ENCODE data around the gene AGO4. TPM values are rescaled to one million over a fixed set of nuclear protein-coding genes. Genes with fewer than 3 reads are reported as not detected.
"Not testable (repeated sequence)": the region's sequence is repeated elsewhere in the genome, so short reads cannot be mapped to it uniquely, and the experiment has no call there.

The AGO4 gene
- total and polyA plus RNA-seq, 2 experiments from 2014 or later, result 5.2 to 12.4 TPM

- Histone ChIP-seq H3K4me2 (no peak overlapping the region), H3K9me3 (ENCODE audit: low read depth) (no peaks in the 10 kb centered on the region), H3K4me1 (ENCODE audit: insufficient read depth) (peaks cover 2% of the 10 kb centered on the region), H4K20me1 (ENCODE audit: insufficient read depth, poor library complexity, severe bottlenecking) (no peaks in the 10 kb centered on the region), H3K27ac (no peak overlapping the region), H2AFZ (no peak overlapping the region), H3K9me2 (replicated peaks; ENCODE audit: insufficient read depth) (no peaks in the 10 kb centered on the region), H3K4me3 (no peak overlapping the region), H3K79me2 (no peaks in the 10 kb centered on the region), H3K27me3 (no peaks in the 10 kb centered on the region), H3K36me3 (replicated peaks; ENCODE audit: insufficient read depth, low read depth) (no peaks in the 10 kb centered on the region)
- no peak for DNase-seq (ENCODE audit: low spot score)
- TF ChIP-seq EZH2 (IDR thresholded peaks at IDR 0.05; ENCODE audit: borderline replicate concordance), result no peak
- TF ChIP-seq CTCF (IDR thresholded peaks at IDR 0.05; ENCODE audit: poor library complexity), result no peak
- no peak for TF ChIP-seq EZH2phosphoT487 (IDR thresholded peaks at IDR 0.05; ENCODE audit: low read depth, severe bottlenecking, unreplicated experiment)
These were observed 34.1 kb upstream of the AGO4 start for GRCh38 chr1:35773711-35774110.

- H3K4me2 ChIP-seq; H3K27me3 ChIP-seq; H3K4me3 ChIP-seq; DNase-seq (ENCODE audit: low spot score); H3K27ac ChIP-seq; H2AFZ ChIP-seq; H4K20me1 ChIP-seq (ENCODE audit: insufficient read depth, poor library complexity, severe bottlenecking); H3K79me2 ChIP-seq; H3K9me2 ChIP-seq (replicated peaks; ENCODE audit: insufficient read depth); H3K9me3 ChIP-seq (ENCODE audit: low read depth); H3K4me1 ChIP-seq (ENCODE audit: insufficient read depth); H3K36me3 ChIP-seq (replicated peaks; ENCODE audit: insufficient read depth, low read depth): not testable (repeated sequence)
- WGBS (ENCODE audit: low lambda C conversion rate, missing lambda C conversion rate), result 87% methylated on average over 6 of the region's 6 CpGs
These were observed 31.6 kb upstream of the AGO4 start for GRCh38 chr1:35776172-35776571.

- Histone ChIP-seq H3K9me3 (ENCODE audit: low read depth) (no peaks in the 10 kb centered on the region), H3K79me2 (no peaks in the 10 kb centered on the region), H3K27ac (no peak overlapping the region), H3K36me3 (replicated peaks; ENCODE audit: insufficient read depth, low read depth) (no peaks in the 10 kb centered on the region), H3K27me3 (no peaks in the 10 kb centered on the region), H3K4me2 (no peak overlapping the region), H4K20me1 (ENCODE audit: insufficient read depth, poor library complexity, severe bottlenecking) (no peaks in the 10 kb centered on the region), H3K9me2 (replicated peaks; ENCODE audit: insufficient read depth) (no peaks in the 10 kb centered on the region), H3K4me1 (ENCODE audit: insufficient read depth) (no peaks in the 10 kb centered on the region), H3K4me3 (no peak overlapping the region), H2AFZ (no peak overlapping the region)
- DNase-seq (ENCODE audit: low spot score), result no peak
- WGBS (ENCODE audit: low lambda C conversion rate, missing lambda C conversion rate), result 95% methylated on average over 1 of the region's 1 CpG
- no peak for TF ChIP-seq EZH2phosphoT487 (IDR thresholded peaks at IDR 0.05; ENCODE audit: low read depth, severe bottlenecking, unreplicated experiment)
- no peak for TF ChIP-seq EZH2 (IDR thresholded peaks at IDR 0.05; ENCODE audit: borderline replicate concordance)
- no peak for TF ChIP-seq CTCF (IDR thresholded peaks at IDR 0.05; ENCODE audit: poor library complexity)
These were observed 30.7 kb upstream of the AGO4 start for GRCh38 chr1:35777109-35777508.

GRCh38 chr1:35783055-35783583 lies 24.7 kb upstream of the AGO4 start:
- no peak for DNase-seq (ENCODE audit: low spot score)
- no peaks in the 10 kb centered on the region for H3K9me2 ChIP-seq (replicated peaks; ENCODE audit: insufficient read depth)
- H3K36me3 ChIP-seq (replicated peaks; ENCODE audit: insufficient read depth, low read depth), result no peaks in the 10 kb centered on the region
- H3K4me2 ChIP-seq, result no peak overlapping the region
- 98% methylated on average over 2 of the region's 2 CpGs for WGBS (ENCODE audit: low lambda C conversion rate, missing lambda C conversion rate)
- H3K79me2 ChIP-seq, result no peaks in the 10 kb centered on the region
- H2AFZ ChIP-seq, result no peak overlapping the region
- TF ChIP-seq CTCF (IDR thresholded peaks at IDR 0.05; ENCODE audit: poor library complexity), result no peak
- TF ChIP-seq EZH2phosphoT487 (IDR thresholded peaks at IDR 0.05; ENCODE audit: low read depth, severe bottlenecking, unreplicated experiment), result no peak
- TF ChIP-seq EZH2 (IDR thresholded peaks at IDR 0.05; ENCODE audit: borderline replicate concordance), result no peak
- no peak overlapping the region for H3K27ac ChIP-seq
- no peak overlapping the region for H3K4me3 ChIP-seq
- H3K9me3 ChIP-seq (ENCODE audit: low read depth), result no peaks in the 10 kb centered on the region
- no peaks in the 10 kb centered on the region for H3K27me3 ChIP-seq
- no peaks in the 10 kb centered on the region for H4K20me1 ChIP-seq (ENCODE audit: insufficient read depth, poor library complexity, severe bottlenecking)
- H3K4me1 ChIP-seq (ENCODE audit: insufficient read depth), result no peaks in the 10 kb centered on the region

GRCh38 chr1:35784364-35784763 lies 23.5 kb upstream of the AGO4 start:
- H4K20me1 ChIP-seq (ENCODE audit: insufficient read depth, poor library complexity, severe bottlenecking); H3K27me3 ChIP-seq; DNase-seq (ENCODE audit: low spot score); H3K79me2 ChIP-seq; H3K4me1 ChIP-seq (ENCODE audit: insufficient read depth); H2AFZ ChIP-seq; H3K9me2 ChIP-seq (replicated peaks; ENCODE audit: insufficient read depth); H3K27ac ChIP-seq; H3K4me3 ChIP-seq; H3K4me2 ChIP-seq; H3K9me3 ChIP-seq (ENCODE audit: low read depth); H3K36me3 ChIP-seq (replicated peaks; ENCODE audit: insufficient read depth, low read depth): not testable (repeated sequence)
- 89% methylated on average over 8 of the region's 8 CpGs for WGBS (ENCODE audit: low lambda C conversion rate, missing lambda C conversion rate)

All from hepatocyte (in vitro differentiated cells).